Raji (cell line): ENCODE measurements around the gene TMEM259.

ENCODE experiments used
- POLR2A ChIP-seq: IDR thresholded peaks from 2 replicates; pipeline ENCODE4 v1.6.1; 2011; ENCODE audit warnings: low read depth, low read length, control low read depth; ENCODE audit not compliant: insufficient read depth

The TMEM259 gene

GRCh38 chr19:1049106-1049505 is 28.2 kb upstream of the TMEM259 start:
- TF ChIP-seq POLR2A, result no peak

DNA sequence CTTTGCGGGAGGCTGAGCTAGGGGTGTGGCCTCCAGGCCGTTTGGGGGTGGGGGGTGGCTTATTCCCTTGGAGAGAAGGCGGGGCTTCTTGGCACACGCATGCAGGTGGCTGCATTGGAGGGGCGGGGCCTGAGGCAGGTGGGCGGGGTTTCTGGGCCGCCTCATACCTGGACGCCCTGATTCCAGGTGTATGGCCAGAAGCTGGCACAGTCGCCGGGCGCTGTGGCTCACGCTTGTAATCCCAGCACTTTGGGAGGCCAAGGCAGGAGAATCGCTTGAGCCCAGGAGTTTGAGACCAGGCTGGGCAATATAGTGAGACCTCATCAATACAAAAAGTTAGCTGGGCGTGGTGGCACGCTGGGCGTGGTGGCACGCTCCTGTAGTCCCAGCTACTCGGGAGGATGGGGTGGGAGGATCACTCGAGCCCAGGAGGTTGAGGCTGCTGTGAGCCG is 26.8 kb upstream of the TMEM259 start:
- TF ChIP-seq POLR2A, result no peak

DNA sequence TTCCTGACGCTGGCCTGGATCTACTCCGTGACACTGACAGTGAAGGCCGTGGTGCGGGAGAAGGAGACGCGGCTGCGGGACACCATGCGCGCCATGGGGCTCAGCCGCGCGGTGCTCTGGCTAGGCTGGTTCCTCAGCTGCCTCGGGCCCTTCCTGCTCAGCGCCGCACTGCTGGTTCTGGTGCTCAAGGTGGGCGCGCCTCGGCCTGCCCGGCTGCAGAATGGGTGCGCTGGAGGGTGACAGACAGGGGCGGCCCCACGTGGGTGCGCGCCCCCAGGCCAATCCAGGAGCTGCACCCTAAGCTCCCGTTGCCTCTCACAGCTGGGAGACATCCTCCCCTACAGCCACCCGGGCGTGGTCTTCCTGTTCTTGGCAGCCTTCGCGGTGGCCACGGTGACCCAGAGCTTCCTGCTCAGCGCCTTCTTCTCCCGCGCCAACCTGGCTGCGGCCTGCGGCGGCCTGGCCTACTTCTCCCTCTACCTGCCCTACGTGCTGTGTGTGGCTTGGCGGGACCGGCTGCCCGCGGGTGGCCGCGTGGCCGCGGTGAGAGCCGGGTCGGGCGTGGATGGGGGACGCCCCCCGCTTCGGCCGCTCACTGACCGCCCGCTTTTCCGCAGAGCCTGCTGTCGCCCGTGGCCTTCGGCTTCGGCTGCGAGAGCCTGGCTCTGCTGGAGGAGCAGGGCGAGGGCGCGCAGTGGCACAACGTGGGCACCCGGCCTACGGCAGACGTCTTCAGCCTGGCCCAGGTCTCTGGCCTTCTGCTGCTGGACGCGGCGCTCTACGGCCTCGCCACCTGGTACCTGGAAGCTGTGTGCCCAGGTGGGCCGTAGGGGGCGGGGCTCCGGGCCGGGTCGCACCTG is 26.1 kb upstream of the TMEM259 start:
- TF ChIP-seq POLR2A, result no peak

GRCh38 chr19:1046117-1046626 is 25.2 kb upstream of the TMEM259 start:
- TF ChIP-seq POLR2A, result no peak

DNA sequence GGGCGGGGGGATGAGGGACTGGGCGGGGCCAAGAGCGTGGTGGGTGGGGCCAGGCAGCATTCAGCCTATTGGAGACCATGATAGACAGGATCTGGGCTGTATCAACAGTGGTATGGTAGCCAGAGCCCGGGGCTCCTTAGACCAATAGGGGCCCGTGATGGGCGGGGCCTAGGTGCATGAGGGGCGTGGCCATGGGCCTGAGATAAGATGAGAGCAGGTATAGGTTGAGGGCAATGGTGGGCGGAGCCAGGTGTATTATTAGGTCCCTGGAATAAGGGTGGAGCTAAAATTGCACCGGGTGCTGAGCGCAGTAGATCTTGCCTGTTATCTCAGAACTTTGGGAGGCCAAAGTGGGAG is 24.3 kb upstream of the TMEM259 start:
- TF ChIP-seq POLR2A, result no peak

GRCh38 chr19:1042689-1043511 is 22.0 kb upstream of the TMEM259 start:
- no peak for TF ChIP-seq POLR2A

GRCh38 chr19:1041835-1042685 is 21.1 kb upstream of the TMEM259 start:
- no peak for TF ChIP-seq POLR2A

GRCh38 chr19:1041272-1041834 is 20.4 kb upstream of the TMEM259 start:
- no peak for TF ChIP-seq POLR2A

GRCh38 chr19:1040476-1041271 is 19.8 kb upstream of the TMEM259 start:
- TF ChIP-seq POLR2A, result no peak

- TF ChIP-seq POLR2A, result peak; percentile 83
Observed at GRCh38 chr19:1039646-1040475, 18.9 kb upstream of the TMEM259 start, which contains the start of gene ABCA7. ABCA7 (plus strand) TSS chr19:1040107; CDS start chr19:1041362, 1,255 bp downstream.

DNA sequence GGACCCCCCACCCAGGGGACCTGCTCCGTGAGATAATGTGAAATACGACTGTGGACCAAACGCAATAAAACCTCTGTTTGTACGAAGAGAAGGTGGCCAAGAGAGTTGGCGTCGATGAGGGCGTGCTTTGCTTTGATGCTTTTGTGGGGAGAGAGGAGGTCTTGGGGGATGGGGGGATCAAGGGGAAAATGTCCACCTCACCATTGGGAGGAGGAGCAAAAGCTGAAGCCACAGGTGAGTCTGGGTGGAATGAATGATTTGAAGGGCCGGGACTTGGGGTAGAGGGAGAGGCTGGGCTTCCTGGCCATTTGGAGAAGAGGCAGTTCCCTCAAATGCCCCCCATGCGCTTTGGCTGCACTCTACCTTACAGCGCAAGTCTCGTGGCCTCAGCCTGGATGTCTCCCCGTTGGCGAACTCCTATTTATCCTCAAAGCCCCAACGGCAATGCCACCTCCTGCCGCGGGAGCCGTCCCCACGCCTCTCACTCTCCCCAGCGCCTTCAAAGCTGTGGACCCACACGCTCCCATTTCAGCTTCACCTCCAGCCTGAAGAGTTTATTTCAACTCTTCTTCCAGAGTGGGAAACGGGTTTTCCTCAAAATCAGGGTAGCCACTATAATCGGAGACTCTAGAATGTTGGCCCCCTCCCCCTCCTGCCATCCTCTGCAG is 18.2 kb upstream of the TMEM259 start:
- TF ChIP-seq POLR2A, result no peak

- no peak for TF ChIP-seq POLR2A
Observed at GRCh38 chr19:1037621-1038064, 16.7 kb upstream of the TMEM259 start.
